Hepatocyte (in vitro differentiated cells): Measurements from ENCODE around the gene NPC2.

ENCODE experiments used
- EZH2 ChIP-seq: fragments of 200-600 bp; sonication (generic); IDR thresholded peaks from 2 replicates; pipeline ENCODE4 v1.6.1; 2016; ENCODE audit warnings: antibody characterized with exemption, mild to moderate bottlenecking, borderline replicate concordance
- TF ChIP-seq, protein P1 (sequence below): fragments of 200-600 bp; sonication (generic); IDR thresholded peaks from 2 replicates; pipeline ENCODE4 v1.5.1; 2016; ENCODE audit warnings: antibody characterized with exemption, mild to moderate bottlenecking; ENCODE audit not compliant: poor library complexity

DNA sequence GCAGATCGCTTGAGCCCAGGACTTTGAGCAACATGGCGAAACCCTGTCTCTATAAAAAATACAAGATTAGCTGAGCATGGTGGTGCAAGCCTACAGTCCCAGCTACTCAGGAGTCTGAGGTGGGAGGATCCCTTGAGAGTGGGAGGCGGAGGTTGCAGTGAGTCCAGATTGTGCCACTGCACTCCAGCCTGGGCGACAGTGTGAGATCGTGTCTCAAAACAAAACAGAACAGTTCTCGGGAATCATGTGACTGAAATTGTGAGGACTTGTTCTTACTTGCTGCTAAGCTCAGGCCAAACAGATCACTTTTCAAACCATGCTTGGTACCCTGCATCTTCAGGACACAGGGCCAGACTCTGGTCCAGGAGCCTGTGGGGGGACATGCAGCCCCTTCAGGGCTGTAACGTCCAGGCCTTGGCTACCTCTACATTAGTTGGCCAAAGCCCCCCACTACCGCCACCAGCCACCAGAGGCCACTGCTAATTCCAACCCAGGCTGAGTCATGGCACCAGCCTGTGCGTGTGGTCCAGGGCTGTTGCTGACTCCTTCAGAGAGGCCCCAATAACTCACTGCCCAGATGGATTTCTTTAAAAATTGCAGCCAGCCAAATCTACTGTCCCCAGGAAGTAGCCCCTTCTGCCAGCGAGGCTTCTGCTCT, 33.7 kb downstream of the NPC2 start:
- TF ChIP-seq, protein P1, sequence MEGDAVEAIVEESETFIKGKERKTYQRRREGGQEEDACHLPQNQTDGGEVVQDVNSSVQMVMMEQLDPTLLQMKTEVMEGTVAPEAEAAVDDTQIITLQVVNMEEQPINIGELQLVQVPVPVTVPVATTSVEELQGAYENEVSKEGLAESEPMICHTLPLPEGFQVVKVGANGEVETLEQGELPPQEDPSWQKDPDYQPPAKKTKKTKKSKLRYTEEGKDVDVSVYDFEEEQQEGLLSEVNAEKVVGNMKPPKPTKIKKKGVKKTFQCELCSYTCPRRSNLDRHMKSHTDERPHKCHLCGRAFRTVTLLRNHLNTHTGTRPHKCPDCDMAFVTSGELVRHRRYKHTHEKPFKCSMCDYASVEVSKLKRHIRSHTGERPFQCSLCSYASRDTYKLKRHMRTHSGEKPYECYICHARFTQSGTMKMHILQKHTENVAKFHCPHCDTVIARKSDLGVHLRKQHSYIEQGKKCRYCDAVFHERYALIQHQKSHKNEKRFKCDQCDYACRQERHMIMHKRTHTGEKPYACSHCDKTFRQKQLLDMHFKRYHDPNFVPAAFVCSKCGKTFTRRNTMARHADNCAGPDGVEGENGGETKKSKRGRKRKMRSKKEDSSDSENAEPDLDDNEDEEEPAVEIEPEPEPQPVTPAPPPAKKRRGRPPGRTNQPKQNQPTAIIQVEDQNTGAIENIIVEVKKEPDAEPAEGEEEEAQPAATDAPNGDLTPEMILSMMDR: peak; percentile 34
- no peak for TF ChIP-seq EZH2
